Fibroblast of gingiva (primary cell): Measurements from ENCODE around the gene EGR2.
A peak's percentile ranks its signal among the peaks of the same experiment; 100 is the strongest.

ENCODE experiments used
- DNase-seq: peaks from one replicate; pipeline ENCODE4 v3.0.0-alpha.2; 2011; ENCODE audit warnings: low read depth

The EGR2 gene

DNA sequence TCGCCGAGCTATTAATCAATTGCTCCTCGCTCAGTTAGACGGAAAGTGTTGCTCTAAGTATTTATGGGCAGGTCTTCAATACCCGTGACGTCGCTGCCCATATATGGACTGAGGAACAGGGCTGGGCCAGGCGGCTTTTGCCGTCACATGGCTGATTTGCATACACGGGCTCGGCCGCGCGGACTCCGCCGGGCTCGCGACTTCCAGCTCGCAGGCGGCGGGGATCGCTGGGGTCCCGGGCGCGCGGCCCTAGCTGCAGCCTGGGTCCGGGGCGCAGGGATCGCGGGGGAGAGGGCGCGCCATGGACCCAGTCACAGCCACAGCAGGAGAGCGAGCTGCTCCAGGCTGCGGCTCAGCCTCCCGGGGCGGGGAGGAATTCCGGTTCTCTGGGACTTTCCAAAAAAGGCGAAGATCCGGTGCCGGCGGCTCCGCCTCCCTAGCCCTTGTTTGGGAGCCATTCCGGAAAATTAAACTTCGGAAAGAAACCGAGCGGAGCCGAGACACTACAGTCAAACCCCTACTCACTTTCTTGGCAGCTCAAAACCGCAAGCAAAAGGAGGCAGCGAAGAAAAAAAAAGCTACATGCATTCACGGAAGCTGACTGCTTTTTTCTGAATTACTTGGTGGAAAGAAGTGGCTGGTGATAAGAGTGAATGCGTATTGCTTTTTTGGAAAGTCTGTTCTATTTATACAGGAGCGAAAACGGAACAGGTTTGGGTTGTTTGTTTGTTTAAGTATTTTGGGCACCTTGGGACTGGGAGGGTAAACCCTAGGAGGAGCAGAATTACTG is at the start of gene EGR2:
Gene EGR2 (minus strand): TSS at position 36 of the 790 bp plus-strand sequence. CDS start 337 bp downstream, outside the sequence.
- DNase-seq = peak; percentile 91

DNA sequence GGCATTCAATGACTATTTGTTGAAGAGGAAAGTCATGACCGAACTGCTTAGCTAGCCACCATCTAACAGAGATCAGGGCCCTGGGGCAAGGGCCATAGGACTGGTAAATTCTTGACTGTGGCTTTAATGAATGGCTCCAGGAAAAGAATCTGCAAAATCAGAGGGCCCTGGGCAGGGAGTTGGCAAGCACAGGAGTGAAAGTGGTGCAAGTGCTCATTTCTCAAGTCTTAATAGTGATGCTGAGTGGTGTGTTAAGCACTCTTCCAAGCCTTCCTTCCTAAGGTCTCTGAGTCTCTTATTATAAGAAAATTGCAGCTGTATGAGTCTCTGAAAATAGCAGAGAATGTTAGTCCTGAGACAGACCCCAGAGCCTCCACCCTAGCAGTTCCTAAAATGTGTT is 46.3 kb upstream of the EGR2 start:
- DNase-seq = no peak

DNA sequence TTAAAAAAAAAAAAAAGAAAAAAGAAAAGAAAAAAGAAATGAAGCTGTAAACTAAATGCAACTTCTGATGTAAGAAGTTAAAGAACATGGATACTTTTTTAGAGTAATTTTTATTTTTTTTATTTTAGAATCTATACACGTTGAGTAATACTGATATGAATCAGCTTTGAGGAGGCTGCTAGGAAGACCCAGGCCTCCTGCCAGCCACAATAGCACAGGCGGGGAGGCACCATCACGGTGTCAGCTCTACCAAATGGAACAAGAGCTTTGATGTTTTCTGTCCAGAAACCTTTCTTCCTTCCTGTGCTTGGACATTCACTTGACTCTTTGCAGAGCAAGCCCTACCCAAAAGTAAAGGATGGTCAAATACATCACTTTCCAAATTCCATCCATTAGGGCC is 45.3 kb upstream of the EGR2 start:
- no peak for DNase-seq

DNA sequence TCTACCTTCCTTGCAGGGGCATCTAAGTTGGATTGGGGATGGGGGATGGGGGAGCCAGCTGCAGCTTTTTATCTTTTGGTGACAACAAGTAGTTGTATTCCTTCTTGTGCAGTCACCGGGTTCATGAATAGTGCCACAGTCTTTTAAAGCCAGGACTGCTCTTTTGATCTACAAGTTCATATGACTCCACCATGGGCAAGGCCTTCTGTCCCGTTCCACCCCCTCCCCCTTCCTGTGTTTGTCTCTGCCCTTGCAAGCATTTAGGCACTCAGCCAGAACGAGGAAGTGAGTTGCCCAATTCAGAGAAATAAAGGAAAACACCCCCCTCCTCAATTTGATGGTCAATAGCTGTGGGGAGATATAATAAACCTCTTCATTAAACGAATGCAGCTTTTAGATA is 44.8 kb upstream of the EGR2 start:
- DNase-seq = no peak

DNA sequence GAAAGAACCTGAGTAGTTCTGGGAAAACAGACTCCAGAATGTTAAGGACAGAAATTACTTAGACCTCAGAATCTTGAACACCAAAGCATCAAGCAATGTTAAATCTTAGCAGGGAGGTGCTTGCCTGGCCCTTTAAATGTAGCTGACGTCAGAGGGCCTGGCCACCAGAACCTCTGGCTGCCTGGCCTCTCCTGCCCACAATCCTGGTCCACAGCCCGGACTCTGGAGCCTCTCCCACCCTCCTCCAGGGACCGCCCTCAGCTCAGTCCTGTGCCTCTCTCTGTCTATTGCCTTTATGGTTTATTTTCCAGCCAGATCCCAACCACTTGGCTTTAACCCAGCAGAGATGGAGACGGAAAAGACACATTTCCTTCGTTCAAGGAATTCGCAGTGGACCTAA is 42.2 kb upstream of the EGR2 start:
- DNase-seq = peak; percentile 16

DNA sequence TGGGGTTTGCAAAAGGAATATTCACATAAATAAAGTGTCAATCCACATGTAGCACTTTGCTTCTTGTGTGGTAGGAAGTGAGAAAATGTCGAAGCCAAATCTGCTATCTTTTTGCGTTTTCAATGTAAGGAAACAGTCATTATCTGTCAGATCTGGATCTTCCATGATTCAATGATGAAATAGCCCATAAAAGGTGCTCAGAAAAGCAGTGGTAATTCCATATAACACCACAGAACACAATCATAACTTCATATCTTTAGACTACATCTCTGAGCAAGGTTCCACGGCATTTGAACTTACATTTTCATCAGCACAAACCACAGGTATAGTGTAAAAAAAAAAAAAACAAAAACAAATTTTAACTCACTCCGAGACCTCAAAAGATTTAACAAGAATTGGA is 39.9 kb upstream of the EGR2 start:
- no peak for DNase-seq

DNA sequence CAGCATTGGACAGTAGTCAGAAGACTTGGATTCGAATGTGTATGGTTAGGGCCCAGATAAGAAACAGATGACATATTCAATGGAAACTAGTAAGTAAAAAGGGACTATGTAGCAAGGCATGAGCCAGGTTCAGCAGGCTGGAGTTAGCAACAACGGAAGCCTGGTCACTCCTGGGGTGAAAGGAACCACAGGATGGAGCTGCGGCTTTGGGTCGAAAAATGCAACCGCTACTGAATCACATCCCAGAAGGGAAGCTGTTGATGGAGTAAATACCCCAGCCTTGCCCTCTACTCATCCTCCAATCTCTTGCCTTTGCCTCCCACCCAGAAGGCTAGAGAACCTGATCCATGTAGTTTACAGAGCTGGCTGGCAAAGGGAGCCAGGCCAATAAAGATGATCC is 37.5 kb upstream of the EGR2 start:
- no peak for DNase-seq

DNA sequence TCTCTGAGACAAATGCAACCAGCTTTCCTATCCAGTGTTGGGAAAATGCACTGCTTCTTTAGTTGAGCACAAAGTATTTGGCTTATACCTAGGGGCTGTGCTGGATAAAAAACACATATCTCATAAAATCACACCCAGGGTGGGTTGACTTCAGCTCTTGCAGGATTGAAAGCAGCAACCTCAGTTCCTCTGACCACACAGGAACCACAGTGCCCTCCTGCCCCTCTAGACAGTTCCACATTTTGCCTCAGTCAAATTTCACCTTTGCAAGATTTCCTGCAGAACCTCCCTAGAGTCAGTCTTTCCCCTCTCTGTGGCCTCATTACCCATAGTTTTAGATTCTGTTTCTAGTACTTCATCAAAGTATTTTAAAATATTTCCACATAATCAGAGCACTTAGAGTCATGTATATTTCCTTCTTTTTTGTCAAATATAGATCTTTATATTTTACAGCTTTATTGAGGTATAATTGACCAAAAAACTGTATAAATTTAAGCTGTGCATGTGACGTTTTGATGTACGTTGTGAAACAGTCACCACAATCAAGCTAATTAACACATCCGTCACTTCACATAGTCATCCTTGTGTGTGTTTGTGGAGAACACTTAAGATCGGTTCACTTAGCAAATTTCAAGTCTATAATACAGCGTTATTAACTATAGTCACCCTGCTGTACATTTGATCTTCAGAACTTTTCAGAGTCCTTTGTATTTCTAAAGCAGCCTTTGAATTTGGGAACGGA is 37.0 kb upstream of the EGR2 start:
- DNase-seq = no peak

DNA sequence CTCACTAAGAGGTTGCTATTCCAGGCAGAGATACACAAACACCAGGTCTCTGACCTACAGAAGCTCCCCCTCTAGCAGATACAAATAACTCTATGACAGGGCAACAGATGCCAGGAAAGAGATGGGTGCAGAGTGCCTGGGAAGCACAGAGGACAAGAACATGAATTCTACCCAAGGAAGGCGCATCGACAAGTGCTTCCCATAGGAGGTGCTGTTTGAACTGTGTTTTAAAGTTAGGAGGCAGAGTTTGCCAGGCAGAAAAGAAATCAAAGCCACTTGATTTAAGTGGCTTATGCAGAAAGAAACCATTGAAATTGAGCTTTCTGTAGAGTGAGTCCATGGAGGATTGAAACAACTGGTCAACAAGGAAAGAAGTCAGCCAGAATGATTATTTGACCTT is 35.3 kb upstream of the EGR2 start:
- DNase-seq = no peak

DNA sequence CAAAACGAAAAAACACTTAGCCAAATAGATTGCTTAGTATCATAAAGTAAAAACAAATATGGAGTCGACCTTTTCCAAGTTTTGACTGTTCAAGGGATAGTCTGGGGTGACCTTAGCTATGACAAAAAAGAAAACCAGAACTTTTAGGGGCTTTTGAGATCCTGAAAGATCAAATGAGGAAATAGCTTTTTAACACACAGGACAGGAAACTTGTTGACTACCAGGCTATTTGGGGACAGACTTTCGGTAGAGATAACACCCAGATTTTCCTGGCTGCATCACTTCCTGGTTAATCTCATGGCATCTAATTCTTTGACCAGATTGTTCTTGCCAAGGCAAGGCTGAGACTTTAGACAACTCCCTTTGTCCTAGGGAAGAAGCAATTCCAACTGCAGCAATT is 34.5 kb upstream of the EGR2 start:
- DNase-seq = no peak

DNA sequence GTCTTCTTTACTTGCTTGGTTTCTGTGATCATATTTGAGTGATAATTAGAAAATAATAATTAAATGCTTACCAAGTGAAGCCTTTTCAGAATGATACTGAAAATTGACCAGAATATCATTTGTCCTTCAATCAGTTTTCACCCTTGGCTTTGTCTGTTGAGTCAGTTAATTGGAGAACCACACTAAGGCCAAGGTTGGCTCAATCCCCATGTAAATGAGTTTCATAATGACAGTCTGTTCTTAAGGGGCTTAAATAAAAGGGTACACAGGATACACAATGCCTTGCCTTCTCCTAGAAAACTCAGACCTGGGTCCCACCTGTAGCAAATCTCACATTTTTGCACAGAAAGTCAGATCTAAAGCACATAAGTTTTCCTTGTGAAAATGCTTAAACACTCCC is 31.3 kb upstream of the EGR2 start:
- DNase-seq = no peak

DNA sequence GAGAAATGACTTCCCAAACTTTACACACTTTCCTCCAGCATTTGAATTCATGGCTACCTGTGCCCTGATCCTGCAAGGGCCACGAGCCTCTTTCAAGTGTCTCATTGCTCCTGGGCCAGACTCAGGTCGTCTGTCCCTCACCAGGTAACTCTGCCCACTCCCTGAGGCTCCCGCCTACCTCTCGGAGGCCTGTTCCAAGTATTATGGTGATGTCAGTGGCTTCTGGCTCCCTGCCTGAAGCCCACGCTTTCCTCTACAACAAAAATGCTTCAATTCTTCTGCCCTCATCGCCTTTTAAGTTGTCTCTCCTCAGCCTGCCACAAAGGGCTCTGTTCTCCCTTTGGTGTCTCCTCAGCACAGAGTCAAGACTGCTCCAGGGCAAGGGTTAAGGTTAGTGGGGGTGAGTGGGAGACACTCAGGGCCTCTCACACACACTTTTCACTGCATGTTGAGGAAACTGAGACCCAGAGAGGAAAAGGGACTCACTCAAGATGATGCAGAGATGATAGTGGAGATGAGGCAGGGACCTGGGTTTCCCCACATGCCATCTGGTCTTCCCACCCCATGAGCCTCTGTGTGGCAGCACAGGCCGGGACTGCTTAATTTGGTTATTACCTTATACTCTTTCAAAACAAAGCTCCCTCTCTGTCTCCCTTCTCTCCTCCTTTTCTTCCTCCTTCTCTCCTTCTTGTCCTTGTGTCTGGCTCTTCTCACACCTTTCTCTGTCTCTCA is 28.3 kb upstream of the EGR2 start:
- no peak for DNase-seq

DNA sequence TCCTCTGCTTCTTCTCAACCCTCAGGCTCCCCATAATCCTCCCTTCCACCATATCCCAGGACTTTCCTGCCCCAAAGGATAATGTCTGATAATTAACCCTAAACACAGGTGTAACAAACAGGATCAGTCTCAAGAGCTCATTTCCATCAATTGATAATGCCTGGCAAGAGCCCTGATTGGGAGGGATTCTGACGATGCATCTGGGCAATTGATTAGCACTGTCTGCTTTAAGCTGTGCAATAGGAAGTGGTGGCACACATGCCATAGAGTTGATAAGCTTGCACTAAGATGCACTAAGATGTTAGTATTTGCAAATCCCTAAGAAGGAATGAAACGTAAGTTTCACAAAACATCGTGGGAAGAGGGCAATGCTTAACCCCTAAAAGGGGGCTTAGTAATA is 27.4 kb upstream of the EGR2 start:
- no peak for DNase-seq

DNA sequence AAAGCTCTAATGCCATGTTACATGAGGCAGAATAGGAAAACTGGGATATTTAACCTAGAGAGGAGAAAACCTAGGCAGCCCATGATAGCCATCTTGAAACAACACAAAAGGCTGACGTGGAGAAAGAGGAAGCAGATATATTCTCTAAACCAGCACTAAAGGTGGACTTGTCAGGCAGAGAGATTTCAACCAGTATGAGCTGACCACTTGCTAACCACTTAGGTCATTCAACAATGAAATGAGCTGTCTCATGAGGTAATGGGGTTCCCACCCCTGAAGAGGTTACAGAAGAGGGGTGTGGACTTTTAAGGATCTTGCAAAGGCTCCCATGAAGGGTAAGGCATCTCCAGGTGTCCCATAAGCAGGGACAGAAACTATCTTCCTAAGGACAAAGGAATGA is 26.8 kb upstream of the EGR2 start:
- DNase-seq = no peak

DNA sequence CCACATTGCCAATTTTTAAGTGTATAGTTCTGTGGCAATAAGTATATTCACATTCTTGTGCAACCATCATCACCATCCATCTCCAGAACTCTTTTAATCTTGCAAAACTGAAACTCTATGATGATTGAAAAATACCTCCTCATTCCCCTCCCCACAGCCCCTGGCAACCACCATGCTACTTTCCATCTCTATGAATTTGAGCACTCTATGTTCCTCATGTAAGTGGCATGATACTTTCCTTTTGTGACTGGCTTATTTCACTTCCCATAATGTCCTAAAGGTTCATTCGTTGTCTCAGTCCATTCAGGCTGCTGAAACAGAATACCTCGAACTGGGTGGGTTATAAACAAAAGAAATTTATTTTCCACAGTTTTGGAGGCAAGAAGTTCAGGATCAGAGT is 23.4 kb upstream of the EGR2 start:
- DNase-seq = no peak

DNA sequence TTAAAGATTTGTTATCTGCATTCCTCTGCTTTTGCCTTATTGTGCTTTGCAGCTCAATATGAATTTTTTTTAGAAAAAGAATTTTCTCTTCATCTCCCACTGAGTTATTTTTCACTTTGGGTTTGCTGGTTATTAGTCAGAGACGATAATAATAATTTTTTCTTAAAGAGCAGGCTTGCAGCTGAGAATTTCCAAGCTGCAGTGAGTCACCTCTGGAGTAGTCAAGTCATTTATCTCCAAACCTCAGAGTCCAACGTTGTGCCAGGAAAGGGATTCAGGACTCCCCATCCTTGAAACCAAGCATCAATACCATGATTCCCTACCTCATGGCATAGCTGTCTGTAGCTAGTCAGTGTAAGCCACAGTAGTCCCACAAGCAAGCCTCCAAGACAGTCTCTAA is 15.2 kb upstream of the EGR2 start:
- no peak for DNase-seq

DNA sequence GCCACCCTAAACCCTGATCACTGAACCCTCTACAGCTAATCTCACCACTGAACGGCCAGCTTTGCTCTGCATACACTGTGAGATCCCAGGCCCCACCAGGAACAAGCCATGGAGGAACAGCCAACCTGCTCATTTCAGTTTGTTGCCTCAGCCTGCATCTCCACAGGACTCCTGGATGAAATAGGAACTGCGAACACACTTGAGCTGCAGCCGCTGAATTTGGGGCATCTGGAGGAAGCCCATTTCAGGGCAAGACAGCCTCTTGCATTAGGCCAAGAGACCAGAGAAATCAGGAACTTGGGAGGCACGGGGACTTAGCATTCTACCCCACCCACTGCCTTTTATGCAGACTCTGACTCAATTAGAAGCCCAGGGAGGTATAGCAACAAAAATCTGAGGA is 14.5 kb upstream of the EGR2 start:
- no peak for DNase-seq

DNA sequence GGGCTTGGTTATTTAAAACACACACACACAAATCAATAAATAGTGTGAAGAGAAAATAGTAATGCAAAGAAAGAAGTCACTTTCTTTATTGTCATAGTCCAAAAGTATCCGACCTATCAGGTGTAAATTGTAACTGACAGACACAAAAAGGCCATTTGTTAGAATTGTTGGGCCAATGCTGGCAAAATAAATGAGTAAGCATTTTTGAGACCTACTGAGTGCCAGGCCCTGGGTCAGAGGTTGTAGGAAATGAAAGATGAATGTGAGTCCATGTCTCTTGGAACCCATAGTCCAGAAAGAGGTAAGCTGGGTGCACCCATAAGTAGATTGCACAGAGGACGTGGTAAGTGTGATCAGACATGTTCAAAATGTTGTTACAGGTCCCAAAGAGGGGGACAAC is 13.5 kb upstream of the EGR2 start:
- no peak for DNase-seq

DNA sequence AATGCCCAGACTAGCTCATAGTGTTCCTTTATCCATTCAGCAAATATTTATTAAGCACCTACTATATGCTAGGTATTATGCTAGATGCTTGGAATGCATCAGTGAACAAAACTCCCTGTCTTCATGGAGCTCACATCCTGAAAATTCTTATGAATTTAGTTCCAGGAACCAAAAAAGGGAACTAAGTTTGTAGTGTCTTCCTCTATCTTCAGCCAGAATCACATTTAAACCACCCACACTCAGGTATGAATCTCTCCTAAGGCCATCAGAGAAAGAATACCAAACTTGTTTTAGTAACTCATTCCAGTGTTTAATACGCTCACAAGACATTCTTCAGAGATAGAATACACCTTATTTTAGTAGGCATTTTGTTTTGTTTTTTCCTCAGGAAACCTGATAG is 10.1 kb upstream of the EGR2 start:
- no peak for DNase-seq

DNA sequence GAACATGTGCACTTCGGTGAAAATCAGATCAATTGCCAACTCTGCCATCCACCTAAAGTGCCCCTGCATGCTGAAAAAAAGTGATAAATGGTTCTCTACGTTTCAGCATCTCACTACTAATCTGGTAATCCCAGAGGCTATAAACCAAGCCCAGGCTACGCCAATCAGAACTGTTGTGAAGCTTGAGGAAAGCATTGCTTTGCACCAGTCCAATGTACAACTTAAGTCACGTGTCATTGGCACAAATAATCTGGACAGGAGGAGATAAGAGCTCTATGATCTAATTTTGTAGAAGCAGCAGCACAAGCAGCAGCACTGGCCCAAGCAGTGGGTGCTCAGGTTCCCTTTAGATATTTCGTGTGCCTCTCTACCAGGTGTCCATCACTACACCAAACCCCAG is 4.4 kb upstream of the EGR2 start:
- no peak for DNase-seq

DNA sequence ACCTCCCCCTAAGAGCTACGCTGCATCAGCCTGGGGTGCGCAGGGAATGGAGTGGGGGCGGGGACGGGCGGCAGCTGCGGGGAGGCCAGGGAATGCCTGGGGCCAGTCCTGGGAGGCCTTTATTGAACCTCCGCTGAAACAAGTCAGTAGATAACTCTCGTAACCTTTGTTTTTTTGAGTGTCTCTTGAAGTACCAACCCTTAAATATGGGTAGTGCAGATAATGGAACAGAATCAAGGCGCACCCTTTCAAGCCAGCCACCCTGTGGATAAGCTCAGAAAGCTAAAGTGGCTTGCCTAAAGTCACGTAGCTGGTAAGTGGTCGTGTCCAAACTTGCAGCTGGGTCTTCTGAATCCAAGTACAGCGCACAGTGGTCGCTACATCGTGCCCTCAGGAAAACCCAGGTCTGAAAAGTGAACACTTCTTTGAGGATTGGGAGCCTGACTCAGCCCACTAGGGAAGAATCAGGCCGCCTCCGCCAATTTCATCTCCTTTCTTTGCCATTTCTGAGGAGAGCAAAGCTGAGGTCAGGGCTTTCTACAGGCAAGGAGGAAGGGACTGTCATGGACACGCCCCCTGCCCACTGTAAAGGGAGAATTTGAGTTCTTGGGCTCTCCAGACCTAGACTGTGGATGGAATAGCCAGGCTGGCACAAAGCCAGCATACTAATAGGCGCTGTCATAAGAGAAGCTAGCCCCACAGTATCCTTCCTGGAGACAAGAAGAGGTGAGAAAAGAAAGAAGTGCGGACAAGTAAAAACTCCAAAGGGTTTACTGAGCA is 3.2 kb upstream of the EGR2 start:
- no peak for DNase-seq

DNA sequence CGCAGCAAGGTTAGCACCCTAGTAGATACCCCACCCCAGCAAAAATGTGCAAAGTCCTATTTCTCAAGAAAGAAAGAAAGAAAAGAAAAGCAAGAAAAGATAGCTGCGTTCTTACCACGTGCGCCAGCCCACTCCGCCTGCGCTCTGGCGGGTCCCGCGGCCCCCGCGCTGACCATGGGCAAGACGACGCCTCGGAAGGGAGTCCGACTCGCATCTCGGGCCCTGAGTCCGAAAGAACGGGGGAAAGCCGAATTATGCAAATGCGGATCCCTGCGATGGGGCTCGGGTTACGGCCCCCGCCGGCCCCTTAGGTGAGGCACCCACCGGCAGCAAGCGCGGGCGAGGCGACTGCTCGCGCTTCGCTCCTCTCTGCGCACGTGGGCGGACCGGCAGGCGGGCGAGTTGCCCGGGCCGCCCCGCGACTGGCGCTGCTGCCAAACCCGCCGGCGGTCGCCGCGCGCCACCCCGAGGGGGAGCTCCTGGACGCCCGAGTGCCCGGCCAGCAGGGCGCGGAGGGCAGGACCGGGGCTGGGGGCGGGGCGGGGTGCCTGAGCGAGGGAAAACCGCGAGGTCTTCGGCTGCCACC is 2.4 kb upstream of the EGR2 start:
- DNase-seq = no peak
